Keratinocyte (primary cell): ENCODE data around the gene TMEM270.
"Not testable (repeated sequence)": the region's sequence is repeated elsewhere in the genome, so short reads cannot be mapped to it uniquely, and the experiment has no call there.

Source experiments
- CTCF ChIP-seq, 3 experiments: IDR thresholded peaks in 1 of 3; conservative IDR thresholded peaks in 1 of 3; optimal IDR thresholded peaks in 1 of 3; 2 replicates in 2 of 3; 3 replicates in 1 of 3; pipeline versions ENCODE3 to v1.5.1; 2011; ENCODE audit warnings: low read length in 3 of 3, mild to moderate bottlenecking in 3 of 3, moderate library complexity in 2 of 3, control low read depth in 1 of 3, inconsistent platforms in 1 of 3; ENCODE audit not compliant: insufficient read depth in 2 of 3; ENCODE audit errors: extremely low read depth in 1 of 3
- EZH2 ChIP-seq: IDR thresholded peaks from one replicate; pipeline ENCODE4 v1.6.1; 2012; ENCODE audit warnings: inconsistent platforms, mild to moderate bottlenecking, low read length, moderate library complexity

- TF ChIP-seq CTCF (optimal IDR thresholded peaks at IDR 0.05 in 1 of 3, IDR thresholded peaks at IDR 0.05 in 1 of 3, conservative IDR thresholded peaks at IDR 0.05 in 1 of 3; ENCODE audit: extremely low read depth in 1 of 3, insufficient read depth in 2 of 3, low read length in 3 of 3); EZH2: not testable (repeated sequence)
These were observed 24.0 kb downstream of the TMEM270 start for GRCh38 chr7:73884867-73885422.
